Ovary (tissue), 9 donors: ENCODE results near the gene KIF22. TPM values are rescaled to one million over a fixed set of nuclear protein-coding genes. Genes with fewer than 3 reads are reported as not detected.
"Not testable (repeated sequence)": the region's sequence is repeated elsewhere in the genome, so short reads cannot be mapped to it uniquely, and the experiment has no call there.

Experiments used
- DNase-seq, 5 donors: peaks; one replicate each; pipeline ENCODE4 v3.0.0-alpha.2; 2019 to 2020
- H3K27ac ChIP-seq, 2 donors: fragments of 200-600 bp; one replicate each; pipeline versions ENCODE4 v1.5.1 to v1.8.0; 2019 to 2022
- H3K27me3 ChIP-seq: fragments of 200-600 bp; one replicate; pipeline ENCODE4 v1.8.0; 2022
- H3K36me3 ChIP-seq: fragments of 200-600 bp; sonication (generic); one replicate; pipeline ENCODE4 v1.5.1; 2019
- H3K4me1 ChIP-seq: one replicate; pipeline ENCODE4 v1.8.1; 2013; ENCODE audit warnings: mild to moderate bottlenecking, moderate library complexity; ENCODE audit not compliant: insufficient read depth
- H3K4me3 ChIP-seq: fragments of 200-600 bp; sonication (generic); one replicate; pipeline ENCODE4 v1.5.1; 2017
- H3K9me3 ChIP-seq, 2 donors: fragments of 200-600 bp in 1 of 2; sonication (generic) in 1 of 2; one replicate each; pipeline versions ENCODE4 v1.5.1 to v1.8.1; 2013 to 2019; ENCODE audit warnings: mild to moderate bottlenecking in 1 of 2, moderate library complexity in 1 of 2
- EP300 ChIP-seq: sonication (generic); formaldehyde crosslinking; IDR thresholded peaks from one replicate; pipeline ENCODE4 v1.6.1; 2017; ENCODE audit warnings: antibody characterized with exemption
- POLR2A ChIP-seq: fragments of 450-650 bp; IDR thresholded peaks from one replicate; pipeline ENCODE4 v1.6.1; 2017; ENCODE audit warnings: antibody characterized with exemption, mild to moderate bottlenecking, moderate library complexity
- WGBS, 3 donors: extraction: QIAGEN DNeasy Blood & Tissue Kit in 1 of 3; methylation state at CpG; one replicate each; pipeline versions ENCODE4 v1.1.5 to v1.1.7; 2013 to 2017; 5-methylcytosine and 5-hydroxymethylcytosine counted together
- intact Hi-C, 4 donors: fragments of 100-400 bp; cut with DNase I; formaldehyde crosslinking; loops; one replicate each; pipeline versions ENCODE4 v1.11.0 to v1.15.1; 2022 to 2023
- polyA plus RNA-seq, 2 donors: library from polyadenylated mRNA; stranded (reverse); fragments of 200-250 nt in 1 of 2; fragments of 350-450 nt in 1 of 2; fragmentation: Illumina TruSeq in 1 of 2; extraction: RNeasy Lipid Tissue Mini Kit (QIAGEN cat#74804) in 1 of 2; gene quantifications; one replicate each; pipeline ENCODE4 v1.2.3, GENCODE V29; 2013 to 2014
- total RNA-seq, 7 donors: library from RNA; depleted of rRNA in 2 of 7; stranded (reverse); fragments of >200 nt in 2 of 7; fragmentation: NEBNext Ultra II Directional in 3 of 7; extraction: Animal tissue kit (Norgen Biotek cat#: 25700) in 3 of 7; gene quantifications; one replicate each; pipeline versions ENCODE4 v1.1.0 to v1.2.4, GENCODE V29; 2016 to 2023
- TF ChIP-seq, protein P1 (sequence below), 3 donors: fragments of 450-650 bp in 2 of 3; fragments of 200-600 bp in 1 of 3; IDR thresholded peaks; one replicate each; pipeline versions ENCODE4 v1.5.1 to v1.8.0; 2016 to 2022; ENCODE audit warnings: antibody characterized with exemption in 3 of 3, mild to moderate bottlenecking in 1 of 3
- donor health status: DM: no; HTN: no; CAD: no; lungs with moderate emphysema.
- donor health status: DM: no; HTN: no; CAD: no.
- donor health status: Bipolar disorder and iron deficiency.
- donor health status: DM: yes; HTN: yes; CAD: no.
- donor health status: DM: no; HTN: no; CAD: no.
- donor health status: DM: yes; HTN: yes; CAD: no.

KIF22 gene
- total and polyA plus RNA-seq, 9 donors, result 14.4 to 31.0 (median 20.7) TPM

DNA sequence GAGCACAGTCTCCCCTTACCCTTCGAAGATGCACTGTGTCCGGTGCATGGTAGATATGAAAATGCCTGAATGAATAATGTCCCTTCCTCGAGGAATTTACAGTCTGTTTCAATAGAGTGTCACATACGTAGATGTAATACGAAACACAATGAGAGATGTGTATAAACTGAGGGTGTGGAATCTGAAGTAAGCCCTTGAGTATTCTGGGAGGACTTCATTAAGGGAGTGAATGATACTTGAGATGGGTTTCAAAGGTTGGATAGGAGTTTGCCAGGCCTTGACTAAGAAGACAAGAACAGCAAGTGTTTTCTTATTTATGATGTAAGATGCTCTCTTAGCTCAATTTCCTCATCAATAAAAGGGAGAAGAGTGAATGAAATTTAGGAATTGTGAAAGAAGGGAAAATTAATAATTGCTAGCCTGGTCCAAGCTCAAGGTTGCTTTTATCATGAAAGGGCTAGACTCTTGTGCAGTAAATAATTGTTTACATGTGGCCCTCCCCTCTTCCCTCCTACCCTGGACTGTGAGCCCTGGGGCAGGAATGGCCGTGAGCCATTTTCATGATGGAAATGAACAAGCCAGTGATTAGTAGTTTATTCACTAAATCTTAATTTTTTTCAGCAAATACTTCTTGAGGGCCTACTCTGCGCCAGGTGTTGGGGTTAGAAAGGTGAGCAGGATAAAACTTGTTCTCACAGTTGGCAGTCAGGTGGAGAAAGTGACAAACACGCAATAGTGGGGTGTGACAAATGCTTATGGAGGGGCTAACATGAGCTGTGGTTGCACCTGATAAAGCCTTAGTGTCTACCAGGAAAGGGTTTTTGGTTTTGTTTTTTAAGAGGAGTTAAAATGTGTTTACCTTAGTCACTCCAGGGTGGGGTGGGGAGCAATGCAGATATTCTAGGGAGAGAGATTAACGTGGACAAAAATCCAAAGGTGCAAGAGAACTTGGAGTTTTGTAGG is 1.6 kb downstream of the KIF22 start:
- intact Hi-C loops, result loop anchor here in 2 of 4 donors (2.0 to 10.0 kb wide), 2 partner anchors 23 to 47 kb away; partner anchors contain the start of gene C16orf54 (in 1 of the 2)
- Histone ChIP-seq H3K4me3 (no peak overlapping the region), H3K4me1 (peaks cover 11% of the 10 kb centered on the region), H3K27ac (no peak overlapping the region), H3K9me3 (no peaks in the 10 kb centered on the region), H3K36me3 (no peaks in the 10 kb centered on the region), H3K27me3 (no peaks in the 10 kb centered on the region)
- WGBS, 3 donors, result 65 to 69% (median 67%) methylated on average over 9 of the region's 9 CpGs
- DNase-seq, result no peak
- no peak for TF ChIP-seq EP300
- TF ChIP-seq, protein P1, sequence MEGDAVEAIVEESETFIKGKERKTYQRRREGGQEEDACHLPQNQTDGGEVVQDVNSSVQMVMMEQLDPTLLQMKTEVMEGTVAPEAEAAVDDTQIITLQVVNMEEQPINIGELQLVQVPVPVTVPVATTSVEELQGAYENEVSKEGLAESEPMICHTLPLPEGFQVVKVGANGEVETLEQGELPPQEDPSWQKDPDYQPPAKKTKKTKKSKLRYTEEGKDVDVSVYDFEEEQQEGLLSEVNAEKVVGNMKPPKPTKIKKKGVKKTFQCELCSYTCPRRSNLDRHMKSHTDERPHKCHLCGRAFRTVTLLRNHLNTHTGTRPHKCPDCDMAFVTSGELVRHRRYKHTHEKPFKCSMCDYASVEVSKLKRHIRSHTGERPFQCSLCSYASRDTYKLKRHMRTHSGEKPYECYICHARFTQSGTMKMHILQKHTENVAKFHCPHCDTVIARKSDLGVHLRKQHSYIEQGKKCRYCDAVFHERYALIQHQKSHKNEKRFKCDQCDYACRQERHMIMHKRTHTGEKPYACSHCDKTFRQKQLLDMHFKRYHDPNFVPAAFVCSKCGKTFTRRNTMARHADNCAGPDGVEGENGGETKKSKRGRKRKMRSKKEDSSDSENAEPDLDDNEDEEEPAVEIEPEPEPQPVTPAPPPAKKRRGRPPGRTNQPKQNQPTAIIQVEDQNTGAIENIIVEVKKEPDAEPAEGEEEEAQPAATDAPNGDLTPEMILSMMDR (IDR thresholded peaks at IDR 0.05), result no peak
- TF ChIP-seq POLR2A, result no peak

DNA sequence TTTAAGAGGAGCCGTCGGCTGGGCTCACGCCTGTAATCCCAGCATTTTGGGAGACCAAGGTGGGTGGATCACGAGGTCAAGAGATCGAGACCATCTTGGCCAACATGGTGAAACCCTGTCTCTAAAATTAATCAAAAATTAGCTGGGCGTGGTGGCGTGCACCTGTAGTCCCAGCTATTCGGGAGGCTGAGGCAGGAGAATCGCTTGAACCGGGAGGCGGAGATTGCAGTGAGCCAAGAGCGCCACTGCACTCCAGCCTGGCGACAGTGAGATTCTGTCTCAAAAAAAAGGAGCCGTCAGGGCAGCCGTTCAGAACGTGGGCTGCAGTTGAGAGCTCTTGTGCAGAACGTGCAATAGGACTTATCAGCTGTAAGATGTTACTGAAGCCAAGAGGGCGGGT is 2.6 kb downstream of the KIF22 start:
- WGBS, 3 donors, result 83 to 87% (median 84%) methylated on average over 18 of the region's 18 CpGs
- intact Hi-C loops, result loop anchor here in 1 of 4 donors (10.0 kb wide), 1 partner anchor 48 kb away; the partner anchor contains the start of gene C16orf54
- not testable (repeated sequence) for DNase-seq, H3K9me3 ChIP-seq, H3K27ac ChIP-seq, H3K27me3 ChIP-seq, H3K36me3 ChIP-seq, H3K4me3 ChIP-seq
- H3K4me1 ChIP-seq, result peaks cover 11% of the 10 kb centered on the region

DNA sequence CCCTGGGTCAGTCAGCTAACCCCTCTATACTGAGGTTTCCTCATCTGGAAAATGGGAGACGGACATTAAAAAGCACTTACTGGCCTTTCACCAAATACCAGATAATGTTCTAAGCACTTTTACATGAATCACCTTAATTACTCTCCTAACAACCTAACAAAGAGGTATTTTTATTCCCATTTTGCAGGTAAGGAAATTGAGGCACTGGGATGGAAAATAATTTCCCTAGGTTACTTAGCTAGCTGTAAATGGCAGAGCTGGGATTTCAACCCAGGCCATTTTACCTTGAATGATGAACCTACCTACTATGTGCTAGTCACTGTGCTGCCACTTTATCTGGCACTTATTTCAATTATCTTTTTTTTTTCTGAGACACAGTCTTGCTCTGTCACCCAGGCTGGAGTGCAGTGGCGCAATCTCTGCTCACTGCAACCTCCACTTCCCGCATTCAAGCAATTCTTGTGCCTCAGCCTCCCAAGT is 3.7 kb downstream of the KIF22 start:
- intact Hi-C loops, result loop anchor here in 1 of 4 donors (10.0 kb wide), 1 partner anchor 49 kb away; the partner anchor contains the start of gene C16orf54
- Histone ChIP-seq H3K4me1 (peaks cover 11% of the 10 kb centered on the region), H3K4me3 (no peak overlapping the region), H3K36me3 (no peaks in the 10 kb centered on the region), H3K27me3 (no peaks in the 10 kb centered on the region), H3K27ac (no peak overlapping the region), H3K9me3 (no peaks in the 10 kb centered on the region)
- 94 to 99% (median 98%) methylated on average over 3 of the region's 3 CpGs for WGBS, 3 donors
- no peak for TF ChIP-seq EP300
- TF ChIP-seq, protein P1 (IDR thresholded peaks at IDR 0.05), result no peak
- no peak for TF ChIP-seq POLR2A
- DNase-seq, result no peak

DNA sequence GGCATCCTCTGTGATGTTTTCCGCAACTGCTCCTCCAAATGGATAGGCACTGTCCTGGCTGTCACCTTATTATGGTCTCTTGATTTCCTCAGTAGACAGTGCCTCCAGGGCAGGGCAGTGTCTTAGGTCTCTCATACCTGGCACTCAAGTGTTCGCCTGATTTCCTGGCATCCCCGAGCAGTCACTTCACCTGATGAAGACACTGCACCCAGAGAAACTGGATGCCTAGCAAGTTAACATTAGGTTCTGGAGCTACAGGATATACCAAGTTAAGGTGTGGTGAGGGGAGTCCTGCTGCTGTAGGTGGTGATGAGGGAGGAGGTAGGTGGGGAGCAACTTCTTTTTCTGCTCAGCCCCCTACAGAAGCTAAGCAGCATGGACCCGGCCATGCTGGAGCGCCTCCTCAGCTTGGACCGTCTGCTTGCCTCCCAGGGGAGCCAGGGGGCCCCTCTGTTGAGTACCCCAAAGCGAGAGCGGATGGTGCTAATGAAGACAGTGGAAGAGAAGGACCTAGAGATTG is 11.9 kb downstream of the KIF22 start:
- Histone ChIP-seq H3K4me1 (peaks cover 2% of the 10 kb centered on the region), H3K27me3 (no peaks in the 10 kb centered on the region), H3K36me3 (no peaks in the 10 kb centered on the region), H3K9me3 (no peaks in the 10 kb centered on the region), H3K27ac (no peak overlapping the region), H3K4me3 (no peak overlapping the region)
- peak in 1 of 5 donors; percentile 31 for DNase-seq
- intact Hi-C loops, result loop anchor here in 1 of 4 donors (10.0 kb wide), 1 partner anchor 202 kb away; no protein-coding TSS in a partner anchor
- WGBS, 3 donors, result 95 to 98% (median 96%) methylated on average over 8 of the region's 8 CpGs
- TF ChIP-seq, protein P1 (IDR thresholded peaks at IDR 0.05), result no peak
- TF ChIP-seq POLR2A (no peak), EP300 (no peak)
